Testis (tissue), 3 donors: ENCODE measurements around the gene IL22RA1. TPM values are rescaled to one million over a fixed set of nuclear protein-coding genes. Genes with fewer than 3 reads are reported as not detected.

Experiments
- DNase-seq: peaks from one replicate; pipeline ENCODE4 v3.0.0-alpha.2; 2019
- H3K27ac ChIP-seq, 2 donors: fragments of 200-600 bp; sonication (generic); one replicate each; pipeline ENCODE4 v1.5.1; 2019
- H3K27me3 ChIP-seq: fragments of 200-600 bp; sonication (generic); one replicate; pipeline ENCODE4 v1.5.1; 2019
- H3K36me3 ChIP-seq: fragments of 200-600 bp; sonication (generic); one replicate; pipeline ENCODE4 v1.5.1; 2017; ENCODE audit warnings: low read depth; ENCODE audit errors: missing control alignments
- H3K4me1 ChIP-seq: fragments of 200-600 bp; sonication (generic); one replicate; pipeline ENCODE4 v1.5.1; 2019
- H3K4me3 ChIP-seq, 2 donors: fragments of 200-600 bp; sonication (generic); one replicate each; pipeline ENCODE4 v1.5.1; 2017 to 2019
- H3K9me3 ChIP-seq: fragments of 200-600 bp; sonication (generic); one replicate; pipeline ENCODE4 v1.5.1; 2017
- POLR2A ChIP-seq: fragments of 450-650 bp; IDR thresholded peaks from one replicate; pipeline ENCODE4 v1.6.1; 2017; ENCODE audit warnings: antibody characterized with exemption, mild to moderate bottlenecking, moderate library complexity
- WGBS, 2 donors: methylation state at CpG; one replicate each; pipeline ENCODE4 v1.1.5; 2018; 5-methylcytosine and 5-hydroxymethylcytosine counted together
- intact Hi-C: fragments of 100-400 bp; cut with DNase I; formaldehyde crosslinking; loops from one replicate; pipeline ENCODE4 v1.15.1; 2023; ENCODE audit warnings: low total_unique reads
- polyA plus RNA-seq: library from polyadenylated mRNA; stranded (reverse); fragments of 350-450 nt; fragmentation: Illumina TruSeq; extraction: RNeasy Lipid Tissue Mini Kit (QIAGEN cat#74804); gene quantifications from one replicate; pipeline ENCODE4 v1.2.3, GENCODE V29; 2014; ENCODE audit warnings: low read depth, low replicate concordance; ENCODE audit not compliant: insufficient read depth
- total RNA-seq, 2 donors: library from RNA; depleted of rRNA; stranded (reverse); fragments of >200 nt; gene quantifications; one replicate each; pipeline ENCODE4 v1.2.3, GENCODE V29; 2016
- TF ChIP-seq, protein P1 (sequence below), 3 experiments: fragments of 450-650 bp in 2 of 3; fragments of 200-600 bp in 1 of 3; sonication (generic) in 1 of 3; IDR thresholded peaks; one replicate each; pipeline ENCODE4 v1.5.1; 2016 to 2019; ENCODE audit warnings: antibody characterized with exemption in 3 of 3, mild to moderate bottlenecking in 2 of 3, moderate library complexity in 1 of 3

The IL22RA1 gene
- total and polyA plus RNA-seq, 3 donors from 2014 or later: 0.31 to 0.95 (median 0.93) TPM

GRCh38 chr1:24156542-24157260, 13.8 kb upstream of the IL22RA1 start:
- WGBS, 2 donors: 92 to 97% methylated on average over 16 to 17 of the region's 18 CpGs
- H3K4me3 ChIP-seq: no peak overlapping the region
- H3K36me3 ChIP-seq: no peaks in the 10 kb centered on the region

GRCh38 chr1:24155011-24155782, 12.3 kb upstream of the IL22RA1 start:
- DNase-seq: no peak
- TF ChIP-seq POLR2A: no peak
- TF ChIP-seq, protein P1, sequence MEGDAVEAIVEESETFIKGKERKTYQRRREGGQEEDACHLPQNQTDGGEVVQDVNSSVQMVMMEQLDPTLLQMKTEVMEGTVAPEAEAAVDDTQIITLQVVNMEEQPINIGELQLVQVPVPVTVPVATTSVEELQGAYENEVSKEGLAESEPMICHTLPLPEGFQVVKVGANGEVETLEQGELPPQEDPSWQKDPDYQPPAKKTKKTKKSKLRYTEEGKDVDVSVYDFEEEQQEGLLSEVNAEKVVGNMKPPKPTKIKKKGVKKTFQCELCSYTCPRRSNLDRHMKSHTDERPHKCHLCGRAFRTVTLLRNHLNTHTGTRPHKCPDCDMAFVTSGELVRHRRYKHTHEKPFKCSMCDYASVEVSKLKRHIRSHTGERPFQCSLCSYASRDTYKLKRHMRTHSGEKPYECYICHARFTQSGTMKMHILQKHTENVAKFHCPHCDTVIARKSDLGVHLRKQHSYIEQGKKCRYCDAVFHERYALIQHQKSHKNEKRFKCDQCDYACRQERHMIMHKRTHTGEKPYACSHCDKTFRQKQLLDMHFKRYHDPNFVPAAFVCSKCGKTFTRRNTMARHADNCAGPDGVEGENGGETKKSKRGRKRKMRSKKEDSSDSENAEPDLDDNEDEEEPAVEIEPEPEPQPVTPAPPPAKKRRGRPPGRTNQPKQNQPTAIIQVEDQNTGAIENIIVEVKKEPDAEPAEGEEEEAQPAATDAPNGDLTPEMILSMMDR (IDR thresholded peaks at IDR 0.05): no peak
- Histone ChIP-seq H3K27ac (no peak overlapping the region), H3K36me3 (no peaks in the 10 kb centered on the region), H3K27me3 (no peaks in the 10 kb centered on the region), H3K9me3 (no peaks in the 10 kb centered on the region), H3K4me3 (no peak overlapping the region), H3K4me1 (no peaks in the 10 kb centered on the region)
- intact Hi-C loops: no loop called here
- 64 to 81% methylated on average over 9 to 11 of the region's 11 CpGs for WGBS, 2 donors

More at GRCh38 chr1:24156542-24157260, 13.8 kb upstream of the IL22RA1 start:
- Histone ChIP-seq H3K27me3 (no peaks in the 10 kb centered on the region), H3K27ac (no peak overlapping the region), H3K9me3 (no peaks in the 10 kb centered on the region), H3K4me1 (no peaks in the 10 kb centered on the region)
- intact Hi-C loops: no loop called here
- TF ChIP-seq, protein P1 (IDR thresholded peaks at IDR 0.05): no peak
- TF ChIP-seq POLR2A: no peak
- no peak for DNase-seq

- no peaks in the 10 kb centered on the region for H3K36me3 ChIP-seq
- no peak overlapping the region for H3K4me3 ChIP-seq
- no peaks in the 10 kb centered on the region for H3K4me1 ChIP-seq
- WGBS, 2 donors: 78 to 81% methylated on average over 8 of the region's 8 CpGs
- H3K27ac ChIP-seq: no peak overlapping the region
- TF ChIP-seq POLR2A: no peak
- TF ChIP-seq, protein P1 (IDR thresholded peaks at IDR 0.05): no peak
- DNase-seq: no peak
- intact Hi-C loops: no loop called here
- no peaks in the 10 kb centered on the region for H3K27me3 ChIP-seq
- H3K9me3 ChIP-seq: no peaks in the 10 kb centered on the region
Measured at GRCh38 chr1:24154215-24154614, 11.3 kb upstream of the IL22RA1 start.

- TF ChIP-seq, protein P1 (IDR thresholded peaks at IDR 0.05): no peak
- TF ChIP-seq POLR2A: no peak
- Histone ChIP-seq H3K36me3 (no peaks in the 10 kb centered on the region), H3K4me1 (no peaks in the 10 kb centered on the region), H3K9me3 (no peaks in the 10 kb centered on the region), H3K27me3 (no peaks in the 10 kb centered on the region), H3K4me3 (no peak overlapping the region), H3K27ac (no peak overlapping the region)
- DNase-seq: no peak
- intact Hi-C loops: no loop called here
- WGBS, 2 donors: 88 to 91% methylated on average over 8 to 10 of the region's 10 CpGs
Measured at GRCh38 chr1:24152631-24153494, 9.9 kb upstream of the IL22RA1 start.
